Esophagus muscularis mucosa (tissue), 4 donors: ENCODE results near the gene EEF2K. TPM values are rescaled to one million over a fixed set of nuclear protein-coding genes. Genes with fewer than 3 reads are reported as not detected.
"Not testable (repeated sequence)": the region's sequence is repeated elsewhere in the genome, so short reads cannot be mapped to it uniquely, and the experiment has no call there.

Experiments
- DNase-seq: peaks from one replicate; pipeline ENCODE4 v3.0.0-alpha.2; 2017; ENCODE audit errors: extremely low spot score
- H3K27ac ChIP-seq, 4 donors: fragments of 200-600 bp; sonication (generic); replicated peaks in 1 of 4; 1 replicate in 3 of 4; 2 replicates in 1 of 4; pipeline ENCODE4 v1.5.1; 2016 to 2019; ENCODE audit warnings: mild to moderate bottlenecking in 1 of 4
- H3K27me3 ChIP-seq, 4 donors: fragments of 200-600 bp; sonication (generic); one replicate each; pipeline versions ENCODE4 v1.5.1 to v1.6.0; 2016 to 2019
- H3K36me3 ChIP-seq, 4 donors: fragments of 200-600 bp; sonication (generic); one replicate each; pipeline ENCODE4 v1.5.1; 2016 to 2019
- H3K4me1 ChIP-seq, 4 donors: fragments of 200-600 bp; sonication (generic); one replicate each; pipeline ENCODE4 v1.5.1; 2016 to 2019
- H3K4me3 ChIP-seq, 4 donors: fragments of 200-600 bp; sonication (generic); 1 replicate in 2 of 4; 2 replicates in 2 of 4; pipeline ENCODE4 v1.5.1; 2016 to 2019; ENCODE audit warnings: mild to moderate bottlenecking in 4 of 4, moderate library complexity in 1 of 4
- H3K9me3 ChIP-seq, 4 donors: fragments of 200-600 bp; sonication (generic); 1 replicate in 3 of 4; 2 replicates in 1 of 4; pipeline ENCODE4 v1.5.1; 2016 to 2019
- CTCF ChIP-seq, 3 experiments: fragments of 200-600 bp in 2 of 3; fragments of 450-650 bp in 1 of 3; sonication (generic) in 2 of 3; IDR thresholded peaks; one replicate each; pipeline ENCODE4 v1.5.1; 2017 to 2019; ENCODE audit warnings: antibody characterized with exemption in 3 of 3, mild to moderate bottlenecking in 2 of 3, moderate library complexity in 1 of 3
- EP300 ChIP-seq: sonication (generic); formaldehyde crosslinking; IDR thresholded peaks from one replicate; pipeline ENCODE4 v1.6.1; 2017; ENCODE audit warnings: antibody characterized with exemption
- POLR2A ChIP-seq: fragments of 450-650 bp; IDR thresholded peaks from one replicate; pipeline ENCODE4 v1.6.1; 2017; ENCODE audit warnings: antibody characterized with exemption, moderate library complexity, mild to moderate bottlenecking, low read depth
- POLR2AphosphoS5 ChIP-seq, 2 donors: sonication (generic); formaldehyde crosslinking; IDR thresholded peaks; one replicate each; pipeline ENCODE4 v1.6.1; 2017; ENCODE audit warnings: antibody characterized with exemption in 2 of 2
- WGBS: methylation state at CpG from one replicate; pipeline ENCODE4 v1.1.5; 2018; 5-methylcytosine and 5-hydroxymethylcytosine counted together
- intact Hi-C: fragments of 100-400 bp; cut with DNase I; formaldehyde crosslinking; loops from one replicate; pipeline ENCODE4 v1.15.1; 2023
- total RNA-seq, 4 donors: library from RNA; depleted of rRNA; stranded (reverse); fragments of >200 nt; gene quantifications; one replicate each; pipeline versions ENCODE4 v1.1.0 to v1.2.1, GENCODE V29; 2016

The EEF2K gene
- total RNA-seq, 4 donors from 2014 or later, result 18.1 to 37.7 (median 31.6) TPM

GRCh38 chr16:22163806-22164205 is 42.3 kb upstream of the EEF2K start:
- Histone ChIP-seq H3K36me3 (no peaks in the 10 kb centered on the region), H3K27me3 (peaks cover 0 to 45% (median 5%) of the 10 kb centered on the region in 4 donors), H3K4me1 (peaks cover 4 to 8% (median 7%) of the 10 kb centered on the region in 4 donors), H3K4me3 (no peak overlapping the region), H3K9me3 (peaks cover 0 to 3% (median 0%) of the 10 kb centered on the region in 4 donors), H3K27ac (no peak overlapping the region)
- WGBS, result 76% methylated on average over 5 of the region's 6 CpGs
- TF ChIP-seq POLR2AphosphoS5 (IDR thresholded peaks at IDR 0.05) (no peak), EP300 (no peak), CTCF (IDR thresholded peaks at IDR 0.05) (no peak), POLR2A (no peak)
- DNase-seq, result no peak
- intact Hi-C loops, result no loop called here

DNA sequence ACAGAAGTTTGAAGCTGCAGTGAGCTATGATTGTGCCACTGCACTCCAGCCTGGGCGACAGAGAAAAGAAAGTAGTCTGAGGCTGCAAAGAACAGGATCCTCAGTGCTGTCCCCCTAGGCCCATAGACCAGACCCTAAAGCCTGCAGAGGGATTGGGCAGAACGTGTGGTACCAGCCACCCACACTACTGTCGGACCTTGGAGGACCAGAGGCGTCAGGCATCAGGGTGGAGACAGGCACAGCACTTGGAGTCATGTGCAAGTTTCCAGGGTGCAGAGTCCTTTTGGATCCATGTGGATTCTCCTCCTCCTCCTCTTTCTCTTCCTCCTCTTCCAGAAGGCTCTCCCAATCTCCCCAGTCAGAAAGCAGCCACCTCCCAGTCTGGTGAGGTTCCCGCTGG is 41.6 kb upstream of the EEF2K start:
- peaks cover 0 to 3% (median 0%) of the 10 kb centered on the region in 4 donors for H3K9me3 ChIP-seq
- no peak overlapping the region for H3K27ac ChIP-seq
- no peaks in the 10 kb centered on the region for H3K36me3 ChIP-seq
- DNase-seq, result no peak
- peaks cover 0 to 45% (median 5%) of the 10 kb centered on the region in 4 donors for H3K27me3 ChIP-seq
- intact Hi-C loops, result no loop called here
- TF ChIP-seq POLR2A (no peak), POLR2AphosphoS5 (IDR thresholded peaks at IDR 0.05) (no peak), EP300 (no peak), CTCF (IDR thresholded peaks at IDR 0.05) (no peak)
- H3K4me1 ChIP-seq, result peaks cover 4 to 8% (median 7%) of the 10 kb centered on the region in 4 donors
- H3K4me3 ChIP-seq, result no peak overlapping the region
- WGBS, result 83% methylated on average over 5 of the region's 5 CpGs

DNA sequence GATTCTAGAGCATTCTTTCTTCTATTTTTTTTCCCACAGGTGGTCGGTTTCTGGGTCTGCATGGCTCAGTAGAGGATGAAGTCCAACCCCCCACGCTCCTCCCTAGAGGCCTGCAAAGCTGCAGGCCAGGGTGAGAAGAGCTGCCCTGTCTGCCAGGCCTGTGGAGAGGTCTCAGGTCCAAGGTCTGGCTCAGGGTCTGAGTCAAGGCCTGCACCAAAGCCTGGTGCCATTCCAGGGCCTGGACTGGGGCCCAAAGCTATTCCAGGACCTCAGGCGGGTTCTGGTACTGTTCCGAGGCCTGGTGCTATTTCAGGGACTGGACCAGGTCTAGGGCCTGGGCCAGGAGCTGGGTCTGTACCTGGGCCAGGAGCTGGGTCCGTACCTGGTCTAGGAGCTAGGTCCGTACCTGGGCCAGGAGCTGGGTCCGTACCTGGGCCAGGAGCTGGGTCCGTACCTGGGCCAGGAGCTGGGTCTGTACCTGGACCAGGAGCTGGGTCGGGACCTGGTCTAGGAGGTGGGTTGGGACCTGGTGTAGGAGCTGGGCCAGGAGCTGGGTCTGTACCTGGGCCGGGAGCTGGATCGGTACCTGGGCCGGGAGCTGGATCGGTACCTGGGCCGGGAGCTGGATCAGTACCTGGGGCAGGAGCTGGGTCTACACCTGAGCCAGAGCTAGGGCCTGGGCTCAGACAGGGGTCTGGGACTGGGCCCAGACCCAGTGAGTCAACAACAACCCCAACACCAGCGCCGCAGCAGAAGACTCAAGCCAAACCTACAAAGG is 40.4 kb upstream of the EEF2K start:
- 83% methylated on average over 5 of the region's 16 CpGs for WGBS
- intact Hi-C loops, result no loop called here
- H3K27me3 ChIP-seq, result peaks cover 0 to 36% (median 5%) of the 10 kb centered on the region in 4 donors

DNA sequence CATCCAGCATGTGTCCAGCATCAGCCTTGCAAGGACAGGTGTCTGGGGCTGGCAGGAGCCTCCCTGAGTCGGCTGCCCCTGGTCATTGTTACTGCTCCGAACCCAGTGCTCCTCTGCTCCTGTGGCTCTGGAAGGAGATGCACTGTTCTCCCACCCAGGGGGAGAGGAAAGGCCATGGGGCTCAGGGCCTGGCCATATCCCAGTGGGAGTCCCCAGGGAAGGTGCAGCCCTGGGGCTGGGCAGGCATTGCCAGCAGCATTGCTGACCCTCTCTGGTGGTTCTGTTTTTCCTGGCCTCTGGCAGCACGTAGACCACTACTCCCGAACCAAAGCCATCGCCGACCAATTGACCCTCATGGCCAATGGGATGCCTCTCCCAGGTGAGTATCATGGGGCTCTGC is 34.1 kb upstream of the EEF2K start:
- Histone ChIP-seq H3K4me3 (no peak overlapping the region), H3K36me3 (no peaks in the 10 kb centered on the region), H3K9me3 (no peaks in the 10 kb centered on the region), H3K4me1 (no peaks in the 10 kb centered on the region), H3K27me3 (no peaks in the 10 kb centered on the region), H3K27ac (no peak overlapping the region)
- WGBS, result 90% methylated on average over 2 of the region's 6 CpGs
- no peak for DNase-seq
- TF ChIP-seq POLR2AphosphoS5 (IDR thresholded peaks at IDR 0.05) (no peak), EP300 (no peak), POLR2A (no peak), CTCF (IDR thresholded peaks at IDR 0.05) (no peak)
- intact Hi-C loops, result no loop called here

More for the DNA sequence above, 40.4 kb upstream of the EEF2K start:
- Histone ChIP-seq H3K9me3 (peaks cover 0 to 3% (median 0%) of the 10 kb centered on the region in 4 donors), H3K27ac (no peak overlapping the region), H3K4me1 (peaks cover 4 to 8% (median 7%) of the 10 kb centered on the region in 4 donors), H3K4me3 (no peak overlapping the region), H3K36me3 (no peaks in the 10 kb centered on the region)
- DNase-seq, result no peak
- TF ChIP-seq POLR2A (no peak), POLR2AphosphoS5 (IDR thresholded peaks at IDR 0.05) (no peak), EP300 (no peak), CTCF (IDR thresholded peaks at IDR 0.05) (no peak)

GRCh38 chr16:22172642-22173041 is 33.4 kb upstream of the EEF2K start:
- H3K27ac ChIP-seq, DNase-seq, H3K9me3 ChIP-seq, H3K36me3 ChIP-seq, H3K4me3 ChIP-seq, H3K4me1 ChIP-seq, H3K27me3 ChIP-seq, intact Hi-C loops: not testable (repeated sequence)
- WGBS, result 89% methylated on average over 1 of the region's 1 CpG
